Eye (tissue), 1 donor: ENCODE results near the gene COL11A1.

Experiments used
- DNase-seq: peaks from one replicate; pipeline ENCODE4 v3.0.0-alpha.2; 2015

The COL11A1 gene

DNA sequence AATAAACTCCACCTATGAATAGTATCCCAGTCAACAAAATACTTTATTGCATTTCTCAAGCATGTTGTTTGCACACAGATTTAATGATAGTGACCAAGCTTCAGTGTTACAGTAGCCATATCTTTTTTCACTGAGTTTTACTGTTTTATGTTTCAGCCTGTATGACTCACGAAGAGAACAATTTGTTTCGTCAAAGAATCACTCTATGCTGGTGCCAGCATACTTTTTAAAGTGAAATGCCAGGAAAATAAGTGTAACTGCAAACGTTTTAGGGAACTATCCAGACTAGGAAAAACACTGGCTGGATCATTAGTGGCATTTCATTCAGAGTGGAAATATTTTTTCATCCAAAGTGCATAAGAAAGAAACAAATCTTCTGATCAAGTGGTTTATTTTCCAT, 210.8 kb downstream of the COL11A1 start:
- peak; percentile 4 for DNase-seq

- DNase-seq, result no peak
These were observed 211.6 kb downstream of the COL11A1 start for GRCh38 chr1:102896771-102897170.

GRCh38 chr1:102896286-102896685, 212.0 kb downstream of the COL11A1 start:
- no peak for DNase-seq

DNA sequence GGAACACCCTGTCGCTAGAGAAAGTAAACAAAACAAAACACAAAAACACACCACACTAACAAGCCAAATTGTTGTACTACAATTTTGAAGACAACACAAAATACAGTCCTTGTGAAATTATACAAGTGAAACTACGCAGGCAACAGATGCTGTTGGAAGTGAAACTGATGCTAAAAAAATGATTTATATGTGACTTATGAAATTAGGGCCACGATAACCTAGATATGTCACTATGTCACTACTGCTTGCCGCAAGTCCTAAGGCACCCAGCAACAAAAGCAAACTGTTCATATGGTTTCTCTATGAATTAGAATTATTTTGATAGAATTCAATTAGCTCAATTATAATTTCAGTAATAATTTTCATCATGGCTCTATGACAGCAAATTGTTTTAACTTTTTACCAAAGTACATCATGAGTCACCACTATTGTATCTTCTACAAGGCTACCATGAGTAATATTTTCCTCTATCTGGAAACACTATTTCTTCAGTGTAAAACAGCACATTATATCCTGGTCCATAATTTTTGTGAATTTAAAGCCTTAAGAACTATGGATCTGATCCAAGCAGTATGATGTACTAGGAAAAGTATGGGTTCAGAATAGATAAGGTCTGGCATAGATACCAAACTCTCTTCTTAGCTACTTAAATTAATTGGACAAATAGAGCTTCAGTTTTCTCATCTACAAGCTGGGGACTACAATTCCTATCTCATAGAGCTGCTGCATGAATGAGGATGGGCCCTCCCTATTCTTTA, 216.3 kb downstream of the COL11A1 start:
- peak; percentile 3 for DNase-seq

DNA sequence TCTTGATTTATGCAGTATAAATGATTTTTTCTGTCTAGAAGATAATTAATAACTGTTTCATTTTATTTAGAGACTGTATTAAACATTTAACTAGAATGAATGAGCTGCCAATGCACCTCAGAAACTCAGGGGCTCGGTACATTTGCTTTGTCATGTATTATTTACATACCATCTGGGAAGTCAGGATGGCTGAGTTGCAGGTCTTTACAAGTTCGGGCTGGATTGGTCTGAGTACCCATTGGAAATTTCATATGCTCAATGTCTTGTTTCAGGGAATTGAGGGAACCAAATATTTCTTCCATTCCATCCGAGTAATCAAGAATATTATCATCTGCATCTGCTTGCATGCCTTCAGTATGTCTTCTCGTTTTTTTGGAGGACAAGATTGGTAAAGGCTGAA, 221.7 kb downstream of the COL11A1 start:
- DNase-seq, result peak; percentile 9

GRCh38 chr1:102884238-102884637, 224.1 kb downstream of the COL11A1 start:
- no peak for DNase-seq

GRCh38 chr1:102879439-102879993, 228.8 kb downstream of the COL11A1 start:
- peak; percentile 5 for DNase-seq

DNA sequence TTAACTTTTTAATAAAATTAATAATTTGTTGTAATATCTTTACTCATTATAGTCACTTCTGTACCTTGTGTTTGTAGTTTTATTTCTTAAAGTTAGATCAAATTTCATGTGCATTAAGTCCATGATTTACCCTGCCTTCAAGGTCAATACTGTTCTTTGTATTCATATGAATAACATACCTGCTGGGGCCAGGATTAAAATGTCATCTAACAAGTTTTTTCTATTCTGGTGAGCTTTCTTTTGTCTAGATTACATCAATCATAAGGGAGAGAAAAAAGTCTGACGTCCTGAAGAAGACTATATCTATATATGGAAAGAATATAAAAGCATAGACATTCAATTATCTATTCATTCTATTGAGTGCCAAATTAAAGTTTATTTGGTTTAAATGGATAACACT, 232.6 kb downstream of the COL11A1 start:
- DNase-seq, result no peak

DNA sequence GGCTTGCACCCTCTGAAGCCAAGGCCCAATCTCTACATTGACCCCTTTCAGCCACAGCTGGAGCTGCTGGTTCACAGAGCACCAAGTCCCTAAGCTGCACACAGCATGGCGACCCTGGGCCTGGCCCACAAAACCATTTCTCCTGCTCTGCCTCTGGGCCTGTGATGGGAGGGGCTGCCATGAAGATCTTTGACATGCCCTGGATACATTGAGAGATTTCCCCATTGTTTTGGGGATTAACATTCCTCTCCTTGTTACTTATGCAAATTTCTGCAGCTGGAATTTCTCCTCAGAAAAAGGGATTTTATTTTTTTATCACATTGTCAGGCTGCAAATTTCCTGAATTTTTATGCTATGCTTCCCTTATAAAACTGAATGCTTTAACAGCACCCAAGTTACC, 235.8 kb downstream of the COL11A1 start:
- DNase-seq, result no peak

DNA sequence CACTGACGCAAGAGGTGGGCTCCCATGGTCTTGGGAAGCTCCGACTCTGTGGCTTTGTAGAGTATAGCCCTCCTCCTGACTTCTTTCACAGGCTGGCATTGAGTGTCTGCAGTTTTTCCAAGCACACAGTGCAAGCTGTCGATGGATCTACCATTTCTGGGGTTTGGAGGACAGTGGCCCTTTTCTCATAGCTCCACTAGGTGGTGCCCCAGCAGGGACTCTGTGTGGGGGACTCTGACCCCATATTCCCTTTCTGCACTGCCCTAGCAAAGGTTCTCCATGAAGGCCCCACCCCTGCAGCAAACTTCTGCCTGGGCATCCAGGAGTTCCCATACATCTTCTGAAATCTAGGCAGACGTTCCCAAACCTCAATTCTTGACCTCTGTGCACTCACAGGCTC, 236.2 kb downstream of the COL11A1 start:
- DNase-seq, result no peak

DNA sequence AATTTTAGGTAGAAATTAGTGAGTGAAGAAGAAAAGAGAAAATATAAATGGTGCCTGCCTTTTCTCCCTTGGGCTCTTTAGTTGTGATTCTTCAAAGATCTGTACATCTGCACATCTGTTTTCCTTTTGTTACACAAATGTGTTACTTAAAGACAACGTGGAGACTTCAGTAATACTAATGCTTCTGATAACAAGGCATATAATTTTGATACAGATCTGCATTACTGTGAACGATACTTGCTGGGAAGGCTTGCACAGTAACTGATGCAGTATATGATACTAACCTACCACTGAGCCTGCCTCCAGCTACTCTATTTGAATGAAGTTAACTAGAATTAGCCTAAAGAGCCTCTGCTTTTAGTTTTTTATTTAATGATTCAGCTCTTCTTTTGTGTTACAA, 244.6 kb downstream of the COL11A1 start:
- DNase-seq, result no peak

DNA sequence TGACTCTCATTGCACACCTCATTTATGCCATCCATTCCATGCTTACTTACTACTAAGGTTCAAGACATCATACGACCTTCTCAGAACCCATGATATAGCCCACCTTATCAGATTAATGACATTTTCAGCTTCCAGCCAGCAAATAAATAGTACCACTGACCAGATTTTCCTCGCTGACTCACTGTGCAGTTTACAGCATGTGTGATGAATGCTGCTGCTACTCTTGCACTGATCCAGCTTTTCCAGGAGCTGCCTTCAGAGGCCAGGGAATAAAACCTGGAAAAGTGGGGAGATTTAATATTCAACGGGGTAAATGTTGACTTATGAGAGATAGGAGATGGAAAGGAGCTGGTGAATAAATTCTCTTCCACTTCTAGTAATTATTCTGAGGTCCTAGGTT, 247.1 kb downstream of the COL11A1 start:
- no peak for DNase-seq

- DNase-seq, result no peak
These were observed 249.6 kb downstream of the COL11A1 start for GRCh38 chr1:102858695-102859094.

DNA sequence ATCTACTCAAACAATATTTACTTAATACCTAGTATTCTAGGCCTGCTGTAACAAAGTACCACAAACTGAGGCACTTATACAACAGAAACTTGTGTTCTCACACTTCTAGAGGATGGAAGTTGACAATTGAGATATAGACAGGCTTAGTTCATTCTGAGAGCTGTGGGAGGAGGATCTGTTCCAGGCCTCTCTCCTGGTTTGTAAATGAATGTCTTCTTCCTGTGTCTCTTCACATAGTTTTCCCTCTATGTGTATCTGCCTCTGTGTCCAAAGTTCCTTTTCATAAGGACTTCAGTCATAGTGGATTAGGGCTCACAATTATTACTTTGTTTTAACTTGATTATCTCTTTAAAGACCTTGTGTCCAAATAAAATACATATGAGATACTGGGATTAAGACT, 251.1 kb downstream of the COL11A1 start:
- no peak for DNase-seq

DNA sequence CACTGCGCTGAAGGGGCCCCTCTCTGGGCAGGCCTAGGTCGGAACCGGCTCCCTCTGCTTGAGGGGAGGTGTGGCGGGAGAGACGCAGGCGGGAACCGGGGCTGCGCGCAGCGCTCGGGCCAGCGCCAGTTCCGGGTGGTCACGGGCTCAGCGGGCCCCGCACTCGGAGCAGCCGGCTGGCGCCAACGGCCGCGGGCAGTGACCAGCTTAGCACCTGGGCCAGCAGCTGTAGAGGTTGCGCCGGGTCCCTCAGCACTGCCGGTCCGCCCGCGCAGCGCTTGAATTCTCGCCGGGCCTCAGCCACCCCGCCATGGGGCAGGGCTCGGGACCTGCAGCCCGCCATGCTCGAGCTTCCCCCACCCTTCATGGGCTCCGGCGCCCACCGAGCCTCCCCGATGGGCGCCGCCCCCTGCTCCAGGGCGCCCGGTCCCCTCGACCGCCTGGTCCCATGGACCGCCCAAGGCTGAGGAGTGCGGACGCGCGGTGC, 254.6 kb downstream of the COL11A1 start:
- no peak for DNase-seq

DNA sequence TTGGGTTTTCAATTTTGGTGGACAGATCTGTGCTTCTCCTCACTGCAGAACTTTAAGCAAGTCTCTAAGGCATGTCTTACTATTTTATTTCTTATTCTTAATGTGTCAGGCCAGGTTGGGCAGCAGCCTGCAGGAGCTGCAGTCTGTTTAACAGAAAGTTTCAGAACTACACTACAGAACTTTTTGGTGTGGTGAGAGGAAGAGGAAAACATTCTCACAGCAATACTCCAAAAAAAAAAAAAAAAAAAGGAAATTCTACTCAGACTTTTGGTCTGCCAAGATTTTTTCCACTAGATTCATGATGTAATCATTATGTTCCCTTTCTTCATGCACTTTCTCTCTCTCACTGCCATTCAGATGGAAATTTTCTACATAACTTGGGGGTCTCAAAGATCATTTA, 255.2 kb downstream of the COL11A1 start:
- peak; percentile 32 for DNase-seq

DNA sequence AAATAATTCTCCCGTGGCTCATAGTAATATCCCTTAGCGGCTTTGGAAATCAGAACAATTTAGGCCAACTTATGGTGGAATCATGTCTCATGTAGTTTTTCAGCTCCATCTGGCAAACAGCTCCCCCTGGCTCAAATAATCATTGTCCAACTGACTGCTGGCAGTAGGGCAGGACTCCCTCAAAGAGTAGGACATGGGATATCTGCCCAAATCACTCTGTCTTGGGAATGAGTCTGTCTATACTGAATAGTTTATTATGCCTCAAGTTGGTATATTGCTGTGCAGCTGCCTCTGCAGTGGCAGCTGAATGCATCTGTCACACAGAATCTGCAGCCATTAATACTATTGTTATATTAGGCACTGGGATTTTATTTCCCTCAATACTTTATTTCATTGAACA, 255.7 kb downstream of the COL11A1 start:
- DNase-seq, result peak; percentile 33

DNA sequence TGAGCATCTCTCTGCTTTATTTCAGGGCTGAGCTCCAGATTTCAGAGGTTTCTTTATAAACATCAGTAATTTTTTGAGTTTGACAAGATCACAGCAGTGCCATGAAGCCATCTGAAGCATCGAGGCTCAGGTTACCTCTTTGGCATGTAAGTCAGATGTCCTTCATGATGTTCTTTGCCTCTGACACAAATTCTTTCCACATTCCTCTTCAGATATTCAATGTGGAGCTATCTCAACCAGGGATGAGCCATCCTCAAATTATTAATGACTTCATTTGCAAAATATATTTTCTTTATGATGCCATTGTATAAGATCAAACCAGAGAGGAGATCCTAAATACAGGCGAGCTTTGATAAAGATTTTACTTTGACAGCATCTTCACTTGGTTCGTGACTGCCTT, 256.7 kb downstream of the COL11A1 start:
- no peak for DNase-seq

GRCh38 chr1:102842606-102843005, 265.7 kb downstream of the COL11A1 start:
- DNase-seq, result no peak

GRCh38 chr1:102840741-102841140, 267.6 kb downstream of the COL11A1 start:
- no peak for DNase-seq

DNA sequence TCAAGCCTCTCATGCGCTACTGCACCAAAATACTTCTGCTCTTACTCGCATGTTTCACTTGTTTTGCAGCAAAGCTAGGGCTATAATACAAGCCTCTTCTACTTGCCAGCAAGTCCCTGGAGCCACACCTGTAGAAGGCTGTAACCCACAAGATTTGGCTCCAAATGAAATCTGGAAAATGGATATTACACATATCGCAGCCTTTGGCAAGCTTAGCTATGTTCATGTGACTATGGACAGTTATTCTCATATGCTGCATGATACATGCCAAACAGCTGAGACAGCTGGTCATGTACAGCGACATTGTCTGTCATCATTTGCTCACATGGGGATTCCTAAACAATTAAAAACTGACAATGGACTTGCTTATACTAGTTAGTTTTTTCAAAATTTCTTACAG, 270.3 kb downstream of the COL11A1 start:
- no peak for DNase-seq

- DNase-seq, result no peak
These were observed 270.8 kb downstream of the COL11A1 start for GRCh38 chr1:102837551-102837950.

- DNase-seq, result peak; percentile 0
These were observed 271.3 kb downstream of the COL11A1 start for GRCh38 chr1:102836991-102837390.

- peak; percentile 1 for DNase-seq
These were observed 273.5 kb downstream of the COL11A1 start for GRCh38 chr1:102834688-102835320.
